SK-N-SH treated with all-trans-retinoic acid at 6 μM for 48 hours (cell line): ENCODE results near the gene CNPY1.

ENCODE experiments used
- BACH2 ChIP-seq: fragments of 250-450 bp; sonication (Bioruptor Pico); IDR thresholded peaks from 2 replicates; pipeline ENCODE4 v1.9.0; 2021; ENCODE audit warnings: mild to moderate bottlenecking, borderline replicate concordance
- ZFP30 ChIP-seq: fragments of 450-650 bp; formaldehyde crosslinking; IDR thresholded peaks from 2 replicates; pipeline ENCODE4 v1.5.0; 2022; ENCODE audit warnings: mild to moderate bottlenecking, moderate library complexity
- TF ChIP-seq, protein P1 (sequence below): fragments of 250-450 bp; sonication (Bioruptor Pico); IDR thresholded peaks from 2 replicates; pipeline ENCODE4 v1.5.0; 2020; ENCODE audit warnings: mild to moderate bottlenecking, moderate library complexity

DNA sequence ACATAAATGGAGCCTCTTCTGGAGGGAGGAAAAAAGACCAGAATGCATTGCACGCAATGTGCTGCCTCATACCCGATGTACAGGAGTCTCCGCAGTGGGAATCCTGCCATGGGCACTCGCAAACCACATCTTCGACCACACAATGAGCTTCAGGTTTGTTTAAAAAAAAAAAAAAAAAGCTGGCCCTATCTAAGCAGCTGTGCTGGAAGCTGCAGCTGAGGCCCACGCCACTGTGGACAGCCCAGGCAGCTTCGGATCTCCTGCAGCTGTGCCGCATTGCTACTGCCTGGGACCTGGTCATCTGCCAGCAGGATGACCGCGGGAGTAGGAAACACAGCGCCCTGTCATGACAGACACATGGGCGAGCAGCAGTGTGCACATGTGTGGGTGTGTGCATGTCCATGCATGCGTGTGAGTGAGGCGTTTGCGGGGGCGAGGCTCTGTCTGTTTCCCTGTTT lies 62.5 kb downstream of the CNPY1 start:
- TF ChIP-seq ZFP30 (CRISPR knock-in tag): no peak
- TF ChIP-seq BACH2 (CRISPR knock-in tag): no peak
- TF ChIP-seq, protein P1, sequence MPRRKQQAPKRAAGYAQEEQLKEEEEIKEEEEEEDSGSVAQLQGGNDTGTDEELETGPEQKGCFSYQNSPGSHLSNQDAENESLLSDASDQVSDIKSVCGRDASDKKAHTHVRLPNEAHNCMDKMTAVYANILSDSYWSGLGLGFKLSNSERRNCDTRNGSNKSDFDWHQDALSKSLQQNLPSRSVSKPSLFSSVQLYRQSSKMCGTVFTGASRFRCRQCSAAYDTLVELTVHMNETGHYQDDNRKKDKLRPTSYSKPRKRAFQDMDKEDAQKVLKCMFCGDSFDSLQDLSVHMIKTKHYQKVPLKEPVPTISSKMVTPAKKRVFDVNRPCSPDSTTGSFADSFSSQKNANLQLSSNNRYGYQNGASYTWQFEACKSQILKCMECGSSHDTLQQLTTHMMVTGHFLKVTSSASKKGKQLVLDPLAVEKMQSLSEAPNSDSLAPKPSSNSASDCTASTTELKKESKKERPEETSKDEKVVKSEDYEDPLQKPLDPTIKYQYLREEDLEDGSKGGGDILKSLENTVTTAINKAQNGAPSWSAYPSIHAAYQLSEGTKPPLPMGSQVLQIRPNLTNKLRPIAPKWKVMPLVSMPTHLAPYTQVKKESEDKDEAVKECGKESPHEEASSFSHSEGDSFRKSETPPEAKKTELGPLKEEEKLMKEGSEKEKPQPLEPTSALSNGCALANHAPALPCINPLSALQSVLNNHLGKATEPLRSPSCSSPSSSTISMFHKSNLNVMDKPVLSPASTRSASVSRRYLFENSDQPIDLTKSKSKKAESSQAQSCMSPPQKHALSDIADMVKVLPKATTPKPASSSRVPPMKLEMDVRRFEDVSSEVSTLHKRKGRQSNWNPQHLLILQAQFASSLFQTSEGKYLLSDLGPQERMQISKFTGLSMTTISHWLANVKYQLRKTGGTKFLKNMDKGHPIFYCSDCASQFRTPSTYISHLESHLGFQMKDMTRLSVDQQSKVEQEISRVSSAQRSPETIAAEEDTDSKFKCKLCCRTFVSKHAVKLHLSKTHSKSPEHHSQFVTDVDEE (CRISPR knock-in tag): no peak
